PFSK-1 (cell line): ENCODE measurements around the gene TCEA2.

Source experiments
- FOXP2 ChIP-seq: optimal IDR thresholded peaks from 2 replicates; pipeline ENCODE3; 2011; ENCODE audit warnings: borderline replicate concordance, control low read depth, inconsistent platforms; ENCODE audit not compliant: insufficient read depth; ENCODE audit errors: extremely low read length, extremely low read depth
- POLR2AphosphoS5 ChIP-seq: IDR thresholded peaks from 2 replicates; pipeline ENCODE4 v1.6.1; 2012; ENCODE audit warnings: low read depth, mild to moderate bottlenecking, control low read depth, low read length, moderate library complexity
- REST ChIP-seq, 2 experiments: IDR thresholded peaks; 2 replicates each; pipeline versions ENCODE4 v1.6.1 to v1.8.0; 2011 to 2012; ENCODE audit warnings: low read depth in 2 of 2, low read length in 2 of 2, control low read depth in 1 of 2, inconsistent platforms in 1 of 2, mild to moderate bottlenecking in 1 of 2, moderate library complexity in 1 of 2; ENCODE audit not compliant: insufficient read depth in 1 of 2
- SIN3A ChIP-seq: IDR thresholded peaks from 2 replicates; pipeline ENCODE4 v1.6.1; 2012; ENCODE audit warnings: mild to moderate bottlenecking, low read length, moderate library complexity, borderline replicate concordance; ENCODE audit not compliant: insufficient read depth
- TAF1 ChIP-seq: IDR thresholded peaks from 2 replicates; pipeline ENCODE4 v1.6.1; 2012; ENCODE audit warnings: low read length, control low read depth, borderline replicate concordance; ENCODE audit not compliant: insufficient read depth

- no peak for TF ChIP-seq REST (IDR thresholded peaks at IDR 0.05; ENCODE audit: insufficient read depth in 1 of 2, low read depth in 2 of 2, low read length in 2 of 2)
- TF ChIP-seq TAF1: no peak
- no peak for TF ChIP-seq SIN3A
- TF ChIP-seq POLR2AphosphoS5: no peak
- TF ChIP-seq FOXP2: peak; percentile 25
These were observed 20.8 kb upstream of the TCEA2 start for GRCh38 chr20:64042054-64042781.
